H1 (cell line): ENCODE data around the gene CFAP65. TPM values are rescaled to one million over a fixed set of nuclear protein-coding genes. Genes with fewer than 3 reads are reported as not detected.
A peak's percentile ranks its signal among the peaks of the same experiment; 100 is the strongest.

ENCODE experiments used
- CTCF ChIA-PET: fragments of 300-600 bp; sonication (Branson Sonifier 250); formaldehyde crosslinking; loops from one replicate; lab custom pipeline; 2021; ENCODE audit not compliant: partially characterized antibody; lab: Charles Lee
- POLR2A ChIA-PET: fragments of 300-600 bp; sonication (Branson Sonifier 250); formaldehyde crosslinking; loops from one replicate; lab custom pipeline; 2021; ENCODE audit warnings: inconsistent platforms; ENCODE audit not compliant: partially characterized antibody; lab: Charles Lee
- DNase-seq, 2 experiments: peaks; one replicate each; pipeline versions ENCODE4 v3.0.0 to v3.0.0-alpha.2; 2010 to 2022; ENCODE audit warnings: low spot score in 2 of 2, low read depth in 1 of 2, mixed read lengths in 1 of 2
- FAIRE-seq: peaks from 2 replicates; lab custom pipeline; 2011; peaks lifted over from hg19 to GRCh38; lab: Jason Lieb, UNC
- H2AFZ ChIP-seq: 2 replicates; pipeline ENCODE4 v1.8.1; 2012; ENCODE audit warnings: low read length, inconsistent platforms
- H2AK5ac ChIP-seq: 2 replicates; pipeline ENCODE4 v1.6.1; 2013; ENCODE audit warnings: low read depth, low read length
- H2BK120ac ChIP-seq: replicated peaks from 2 replicates; pipeline ENCODE3; 2013; ENCODE audit warnings: low read depth, low read length, inconsistent platforms
- H2BK12ac ChIP-seq: 2 replicates; pipeline ENCODE4 v1.6.1; 2013; ENCODE audit warnings: low read depth, low read length
- H2BK15ac ChIP-seq: 2 replicates; pipeline ENCODE4 v1.6.1; 2013; ENCODE audit warnings: low read length
- H2BK20ac ChIP-seq: 2 replicates; pipeline ENCODE4 v1.6.1; 2013; ENCODE audit warnings: low read length
- H2BK5ac ChIP-seq: 2 replicates; pipeline ENCODE4 v1.6.1; 2013; ENCODE audit warnings: low read depth, low read length
- H3K14ac ChIP-seq: 2 replicates; pipeline ENCODE4 v1.6.1; 2013; ENCODE audit warnings: inconsistent platforms; ENCODE audit not compliant: insufficient read length
- H3K18ac ChIP-seq: 2 replicates; pipeline ENCODE4 v1.6.1; 2013; ENCODE audit warnings: low read length; ENCODE audit errors: extremely low read depth
- H3K23ac ChIP-seq: 2 replicates; pipeline ENCODE4 v1.6.1; 2013; ENCODE audit warnings: inconsistent platforms; ENCODE audit not compliant: insufficient read length
- H3K23me2 ChIP-seq: 2 replicates; pipeline ENCODE4 v1.6.1; 2013; ENCODE audit warnings: low read depth, low read length
- H3K27ac ChIP-seq: 2 replicates; pipeline ENCODE4 v1.6.1; 2011; ENCODE audit warnings: low read depth, low read length, inconsistent platforms
- H3K27me3 ChIP-seq, 4 experiments: replicated peaks in 1 of 4; 1 replicate in 1 of 4; 2 replicates in 3 of 4; pipeline versions ENCODE4 v1.6.1 to v1.8.1; 2011 to 2013; ENCODE audit warnings: low read length in 3 of 4, mild to moderate bottlenecking in 3 of 4, inconsistent platforms in 2 of 4, mixed read lengths in 2 of 4, moderate library complexity in 1 of 4; ENCODE audit not compliant: control insufficient read depth in 3 of 4, insufficient read depth in 3 of 4; ENCODE audit errors: extremely low read depth in 1 of 4
- H3K36me3 ChIP-seq, 4 experiments: 2 replicates each; pipeline versions ENCODE4 v1.6.1 to v1.8.1; 2011 to 2013; ENCODE audit warnings: mild to moderate bottlenecking in 4 of 4, low read length in 3 of 4, moderate library complexity in 2 of 4, control low read depth in 1 of 4, inconsistent platforms in 1 of 4; ENCODE audit not compliant: insufficient read depth in 4 of 4, control insufficient read depth in 2 of 4
- H3K4ac ChIP-seq: replicated peaks from 2 replicates; pipeline ENCODE3; 2013; ENCODE audit warnings: low read length, low read depth, mixed read lengths, inconsistent platforms; ENCODE audit not compliant: insufficient read length
- H3K4me1 ChIP-seq, 4 experiments: replicated peaks in 1 of 4; 1 replicate in 1 of 4; 2 replicates in 3 of 4; pipeline versions ENCODE4 v1.6.1 to v1.8.1; 2011 to 2013; ENCODE audit warnings: low read length in 3 of 4, inconsistent platforms in 2 of 4, mixed read lengths in 1 of 4; ENCODE audit not compliant: insufficient read depth in 4 of 4, control insufficient read depth in 3 of 4
- H3K4me2 ChIP-seq, 2 experiments: 2 replicates each; pipeline versions ENCODE4 v1.6.1 to v1.8.1; 2011 to 2013; ENCODE audit warnings: low read depth in 2 of 2, low read length in 2 of 2, control low read depth in 1 of 2, inconsistent platforms in 1 of 2, mild to moderate bottlenecking in 1 of 2; ENCODE audit not compliant: insufficient read depth in 1 of 2
- H3K4me3 ChIP-seq, 4 experiments: fragments of 200-600, 300-600 bp in 1 of 4; sonication (generic), shearing (Covaris generic), sonication (Bioruptor Twin) in 1 of 4; 2 replicates each; pipeline versions ENCODE4 v1.5.1 to v1.8.1; 2011 to 2016; ENCODE audit warnings: low read length in 4 of 4, low read depth in 3 of 4, control low read depth in 2 of 4, inconsistent platforms in 2 of 4, mild to moderate bottlenecking in 2 of 4, mixed read lengths in 1 of 4, moderate library complexity in 1 of 4; ENCODE audit not compliant: insufficient read depth in 2 of 4; ENCODE audit errors: extremely low read depth in 1 of 4
- H3K56ac ChIP-seq: replicated peaks from 2 replicates; pipeline ENCODE3; 2013; ENCODE audit warnings: low read depth, mild to moderate bottlenecking, mixed read lengths, low read length, inconsistent platforms; ENCODE audit not compliant: insufficient read length
- H3K79me1 ChIP-seq: 2 replicates; pipeline ENCODE4 v1.6.1; 2013; ENCODE audit warnings: low read depth, low read length, control low read depth
- H3K79me2 ChIP-seq, 2 experiments: 2 replicates each; pipeline versions ENCODE4 v1.6.1 to v1.8.1; 2012 to 2013; ENCODE audit warnings: low read length in 2 of 2, mild to moderate bottlenecking in 2 of 2, inconsistent platforms in 1 of 2; ENCODE audit not compliant: insufficient read depth in 2 of 2, control insufficient read depth in 1 of 2
- H3K9ac ChIP-seq, 4 experiments: replicated peaks in 1 of 4; 1 replicate in 1 of 4; 2 replicates in 3 of 4; pipeline versions ENCODE4 v1.6.1 to v1.8.1; 2011 to 2013; ENCODE audit warnings: low read depth in 3 of 4, low read length in 3 of 4, control low read depth in 2 of 4, mild to moderate bottlenecking in 2 of 4, moderate library complexity in 2 of 4, inconsistent platforms in 1 of 4; ENCODE audit errors: extremely low read depth in 1 of 4
- H3K9me3 ChIP-seq, 2 experiments: 2 replicates each; pipeline versions ENCODE4 v1.6.1 to v1.8.1; 2012 to 2013; ENCODE audit warnings: mild to moderate bottlenecking in 2 of 2, moderate library complexity in 2 of 2, control low read depth in 1 of 2, inconsistent platforms in 1 of 2, low read depth in 1 of 2, low read length in 1 of 2, mixed read lengths in 1 of 2; ENCODE audit not compliant: insufficient read depth in 2 of 2
- H4K20me1 ChIP-seq, 2 experiments: replicated peaks in 1 of 2; 2 replicates each; pipeline versions ENCODE3 to v1.8.1; 2011 to 2013; ENCODE audit warnings: inconsistent platforms in 2 of 2, low read length in 2 of 2, mild to moderate bottlenecking in 1 of 2; ENCODE audit not compliant: insufficient read depth in 2 of 2, control insufficient read depth in 1 of 2
- H4K5ac ChIP-seq: 2 replicates; pipeline ENCODE4 v1.6.1; 2013; ENCODE audit warnings: low read length, low read depth, mixed read lengths, inconsistent platforms; ENCODE audit not compliant: insufficient read length
- H4K8ac ChIP-seq: 2 replicates; pipeline ENCODE4 v1.8.0; 2013; ENCODE audit warnings: mild to moderate bottlenecking, moderate library complexity, low read length, inconsistent platforms; ENCODE audit not compliant: insufficient read depth; ENCODE audit errors: extremely low read depth
- H4K91ac ChIP-seq: replicated peaks from 2 replicates; pipeline ENCODE3; 2013; ENCODE audit warnings: low read length, mixed read lengths, inconsistent platforms; ENCODE audit not compliant: insufficient read length
- CBX8 ChIP-seq: fragments of 300-800, 300-1000 bp; sonication (generic); IDR thresholded peaks from 2 replicates; pipeline ENCODE4 v1.7.1; 2016; ENCODE audit warnings: low read depth, low read length, borderline replicate concordance
- CREB1 ChIP-seq: IDR thresholded peaks from 2 replicates; pipeline ENCODE4 v1.6.1; 2012; ENCODE audit warnings: inconsistent platforms
- EZH2 ChIP-seq: fragments of 200-600 bp; sonication (generic); IDR thresholded peaks from 2 replicates; pipeline ENCODE4 v1.7.1; 2012; ENCODE audit warnings: low read depth, mild to moderate bottlenecking, moderate library complexity, low read length, inconsistent platforms; ENCODE audit not compliant: severe bottlenecking
- PHF8 ChIP-seq: fragments of 200-600 bp; sonication (generic); conservative IDR thresholded peaks from 2 replicates; pipeline ENCODE4 v1.7.1; 2012; ENCODE audit warnings: low read depth, mild to moderate bottlenecking, inconsistent platforms, low read length, moderate library complexity
- RNF2 ChIP-seq: fragments of 200-900, 300-1000 bp; sonication (generic); IDR thresholded peaks from 2 replicates; pipeline ENCODE4 v1.7.1; 2016; ENCODE audit warnings: borderline replicate concordance, low read depth, mild to moderate bottlenecking, antibody characterized with exemption, low read length; ENCODE audit not compliant: poor library complexity, severe bottlenecking; ENCODE audit errors: missing control alignments
- SUZ12 ChIP-seq: fragments of 200-600 bp; sonication (generic); IDR thresholded peaks from 2 replicates; pipeline ENCODE4 v1.6.1; 2012; ENCODE audit warnings: mild to moderate bottlenecking, inconsistent platforms, low read length, moderate library complexity, mixed read lengths
- TAF7 ChIP-seq: optimal IDR thresholded peaks from 2 replicates; pipeline ENCODE3; 2011; ENCODE audit warnings: low read depth, mild to moderate bottlenecking, inconsistent platforms, low read length, moderate library complexity, borderline replicate concordance
- TBP ChIP-seq: IDR thresholded peaks from 2 replicates; pipeline ENCODE4 v1.6.1; 2011; ENCODE audit warnings: low read depth, low read length, improper control_type of control experiment
- WGBS, 2 experiments: shearing (Covaris generic) in 1 of 2; methylation state at CpG; one replicate each; pipeline versions ENCODE4 v1.1.6 to v1.1.7; 2013 to 2015; ENCODE audit warnings: low lambda C conversion rate in 2 of 2, mixed read lengths in 2 of 2, inconsistent platforms in 1 of 2, low coverage in 1 of 2, missing lambda C conversion rate in 1 of 2; ENCODE audit not compliant: insufficient replicate concordance in 2 of 2, insufficient coverage in 1 of 2, insufficient read length in 1 of 2; ENCODE audit errors: extremely low coverage in 1 of 2, missing lambda C conversion rate in 1 of 2; 5-methylcytosine and 5-hydroxymethylcytosine counted together
- polyA plus RNA-seq, 7 experiments: library from polyadenylated mRNA; depleted of rRNA in 3 of 7; stranded (reverse) in 5 of 7; unstranded in 2 of 7; fragments of >200 nt in 5 of 7; fragments of 200-250 nt in 2 of 7; gene quantifications; 1 replicate in 5 of 7; 2 replicates in 1 of 7; 4 replicates in 1 of 7; pipeline versions ENCODE4 v1.2.1 to v1.2.3, GENCODE V29; 2011 to 2013; ENCODE audit warnings: missing spikeins in 2 of 7, mixed read lengths in 2 of 7
- total RNA-seq: library from RNA; stranded (reverse); fragmentation: NEBNext Ultra II Directional; extraction: Animal tissue kit (Norgen Biotek cat#: 25700); gene quantifications from 2 replicates; pipeline ENCODE4 v1.2.1, GENCODE V29; 2021
- TF ChIP-seq, protein P1 (sequence below): IDR thresholded peaks from 2 replicates; pipeline ENCODE4 v1.6.1; 2011; ENCODE audit warnings: low read length, improper control_type of control experiment

The CFAP65 gene
- total and polyA plus RNA-seq, 2 of the 8 experiments (the other 6 are each of a cell fraction or from before 2014, with no cell fraction given) = 0.19 to 0.45 TPM

DNA sequence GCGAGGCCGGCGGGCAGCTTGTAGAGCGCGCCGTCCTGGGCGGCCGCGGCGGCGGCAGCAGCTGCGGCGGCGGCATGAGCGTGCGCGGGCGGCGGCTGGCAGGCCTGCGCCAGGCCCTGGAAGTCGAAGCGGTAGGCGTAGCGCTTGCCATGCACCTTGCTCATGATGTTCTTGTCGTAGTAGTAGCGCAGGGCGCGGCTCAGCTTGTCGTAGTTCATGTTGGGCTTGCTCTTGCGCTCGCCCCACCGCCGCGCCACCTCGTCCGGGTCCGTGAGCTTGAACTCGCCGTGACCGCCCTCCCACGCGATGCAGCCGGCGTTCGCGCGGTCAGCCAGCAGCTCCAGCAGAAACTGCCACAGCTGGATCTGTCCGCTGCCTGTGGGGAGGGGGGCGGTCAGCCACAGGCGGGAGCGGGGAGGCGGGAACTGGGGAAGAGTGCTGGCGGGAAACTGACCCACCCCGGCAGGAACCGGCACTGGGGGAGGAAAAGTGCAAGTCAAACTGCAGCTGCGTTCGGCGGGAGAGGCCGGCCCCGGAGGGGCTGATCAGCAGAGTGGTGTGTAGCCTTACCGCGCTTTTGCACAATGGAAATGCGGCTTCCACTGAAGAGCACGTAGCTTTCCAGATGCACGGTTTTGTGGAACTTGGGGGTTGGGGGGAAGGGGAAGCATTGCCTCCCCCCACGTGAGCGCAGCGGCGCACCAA is 59.3 kb downstream of the CFAP65 start:
- H2AFZ ChIP-seq = no peak overlapping the region
- H3K4me1 ChIP-seq = peaks cover 0 to 25% (median 19%) of the 10 kb centered on the region in 4 experiments; a peak in 6 of 7 replicates
- H3K18ac ChIP-seq = peak overlapping the region; percentile 60
- peaks cover 71 to 94% (median 89%) of the 10 kb centered on the region in 4 experiments for H3K27me3 ChIP-seq
- no peaks in the 10 kb centered on the region for H3K9me3 ChIP-seq
- peak overlapping the region in 3 of 4 experiments; percentile 3 to 49 (median 7); a peak in 6 of 8 replicates for H3K4me3 ChIP-seq
- no peak overlapping the region for H3K23ac ChIP-seq
- no peaks in the 10 kb centered on the region for H3K79me2 ChIP-seq
- no peak overlapping the region for H3K14ac ChIP-seq
- no peak overlapping the region for H3K56ac ChIP-seq
- H3K4me2 ChIP-seq = peak overlapping the region; percentile 11 to 48
- peaks cover 15 to 32% of the 10 kb centered on the region in 2 experiments for H4K20me1 ChIP-seq
- 1% methylated on average over 42 of the region's 69 CpGs; no CpG with 5 or more reads in 1 of the 2 experiments for WGBS, 2 experiments
- H3K79me1 ChIP-seq = no peaks in the 10 kb centered on the region
- POLR2A ChIA-PET = interaction anchor here (0.8 to 3.1 kb wide), 6 partner anchors 9 to 157 kb away, joined by 3 to 9 read pairs (median 6); partner anchors contain the start of genes CDK5R2 and CRYBA2
- no peak overlapping the region for H4K5ac ChIP-seq
- H2BK20ac ChIP-seq = 0 out of 2 replicates have a peak overlapping the region, but pooled peaks have one; percentile 86
- DNase-seq (peak in 1 of 2 experiments; percentile 70), FAIRE-seq (no peak)
- no peak overlapping the region for H2AK5ac ChIP-seq
- CTCF ChIA-PET = interaction anchor here (0.5 to 13.0 kb wide), 29 partner anchors 14 to 1555 kb away, joined by 3 to 284 read pairs (median 8); partner anchors contain the start of genes CRYBA2 and WNT10A
- H3K23me2 ChIP-seq = peaks cover 6% of the 10 kb centered on the region; the same call in 1 of the 2 replicates
- no peak overlapping the region for H3K4ac ChIP-seq
- H2BK15ac ChIP-seq = peak overlapping the region; percentile 97; the same call in 1 of the 2 replicates
- peaks cover 0 to 7% (median 0%) of the 10 kb centered on the region in 4 experiments; a peak in 1 of 8 replicates for H3K36me3 ChIP-seq
- no peak overlapping the region for H4K91ac ChIP-seq
- H2BK120ac ChIP-seq = no peak overlapping the region
- H3K9ac ChIP-seq = no peak overlapping the region
- no peak overlapping the region for H2BK5ac ChIP-seq
- H2BK12ac ChIP-seq = peak overlapping the region; percentile 99
- no peak overlapping the region for H3K27ac ChIP-seq
- H4K8ac ChIP-seq = peak overlapping the region; percentile 69; the same call in 1 of the 2 replicates
- TF ChIP-seq TAF7 = no peak
- TF ChIP-seq EZH2 = peak; percentile 96
- TF ChIP-seq RNF2 = peak; percentile 63
- TF ChIP-seq CREB1 = no peak
- TF ChIP-seq SUZ12 = peak; percentile 88
- TF ChIP-seq PHF8 = no peak
- 0 out of 2 replicates have a peak, but pooled peaks have one; percentile 97 for TF ChIP-seq CBX8
- TF ChIP-seq, protein P1, sequence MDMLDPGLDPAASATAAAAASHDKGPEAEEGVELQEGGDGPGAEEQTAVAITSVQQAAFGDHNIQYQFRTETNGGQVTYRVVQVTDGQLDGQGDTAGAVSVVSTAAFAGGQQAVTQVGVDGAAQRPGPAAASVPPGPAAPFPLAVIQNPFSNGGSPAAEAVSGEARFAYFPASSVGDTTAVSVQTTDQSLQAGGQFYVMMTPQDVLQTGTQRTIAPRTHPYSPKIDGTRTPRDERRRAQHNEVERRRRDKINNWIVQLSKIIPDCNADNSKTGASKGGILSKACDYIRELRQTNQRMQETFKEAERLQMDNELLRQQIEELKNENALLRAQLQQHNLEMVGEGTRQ = no peak
- no peak for TF ChIP-seq TBP
